Uterus (tissue), 2 donors: ENCODE data around the gene MRAP.

Source experiments
- POLR2A ChIP-seq, 2 donors: fragments of 450-650 bp; IDR thresholded peaks; one replicate each; pipeline ENCODE4 v1.6.1; 2016; ENCODE audit warnings: antibody characterized with exemption in 2 of 2, mild to moderate bottlenecking in 1 of 2, moderate library complexity in 1 of 2
- TF ChIP-seq, protein P1 (sequence below), 4 experiments: fragments of 200-600 bp in 2 of 4; fragments of 450-650 bp in 2 of 4; sonication (generic) in 2 of 4; IDR thresholded peaks; one replicate each; pipeline ENCODE4 v1.5.1; 2016 to 2019; ENCODE audit warnings: antibody characterized with exemption in 4 of 4, mild to moderate bottlenecking in 2 of 4, moderate library complexity in 1 of 4

DNA sequence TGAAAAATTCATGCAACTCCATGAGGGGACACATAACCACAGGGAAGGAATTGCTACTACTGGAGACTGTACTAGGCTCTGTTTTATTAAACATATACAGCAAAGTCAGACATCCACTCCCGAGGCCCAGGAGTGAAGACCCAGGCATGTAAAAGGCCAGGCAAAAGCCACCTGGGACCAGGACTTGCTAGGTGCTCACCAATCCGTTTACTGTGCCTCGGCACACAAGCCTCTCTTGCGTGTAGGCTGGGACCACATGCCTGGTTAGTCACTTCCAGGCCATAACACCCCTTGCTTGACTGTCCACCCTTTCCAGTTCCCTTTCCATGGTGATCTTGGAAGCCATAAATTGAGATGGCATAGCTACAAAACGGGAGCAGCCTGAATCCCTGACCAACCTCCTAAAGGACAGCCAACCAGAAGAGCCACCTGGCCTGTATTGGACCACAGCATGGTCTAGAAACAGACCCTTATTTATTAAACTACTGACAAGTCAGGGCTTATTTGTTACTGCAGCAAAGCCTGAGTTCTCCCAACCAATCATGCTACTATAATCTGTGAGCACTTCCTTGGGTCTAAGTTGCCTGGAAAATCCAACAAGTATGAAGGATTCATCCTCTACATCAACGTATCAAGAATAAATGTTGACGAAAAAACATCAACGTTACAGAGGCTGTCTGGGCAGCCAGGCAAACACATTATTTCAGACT is 54.5 kb downstream of the MRAP start:
- TF ChIP-seq, protein P1, sequence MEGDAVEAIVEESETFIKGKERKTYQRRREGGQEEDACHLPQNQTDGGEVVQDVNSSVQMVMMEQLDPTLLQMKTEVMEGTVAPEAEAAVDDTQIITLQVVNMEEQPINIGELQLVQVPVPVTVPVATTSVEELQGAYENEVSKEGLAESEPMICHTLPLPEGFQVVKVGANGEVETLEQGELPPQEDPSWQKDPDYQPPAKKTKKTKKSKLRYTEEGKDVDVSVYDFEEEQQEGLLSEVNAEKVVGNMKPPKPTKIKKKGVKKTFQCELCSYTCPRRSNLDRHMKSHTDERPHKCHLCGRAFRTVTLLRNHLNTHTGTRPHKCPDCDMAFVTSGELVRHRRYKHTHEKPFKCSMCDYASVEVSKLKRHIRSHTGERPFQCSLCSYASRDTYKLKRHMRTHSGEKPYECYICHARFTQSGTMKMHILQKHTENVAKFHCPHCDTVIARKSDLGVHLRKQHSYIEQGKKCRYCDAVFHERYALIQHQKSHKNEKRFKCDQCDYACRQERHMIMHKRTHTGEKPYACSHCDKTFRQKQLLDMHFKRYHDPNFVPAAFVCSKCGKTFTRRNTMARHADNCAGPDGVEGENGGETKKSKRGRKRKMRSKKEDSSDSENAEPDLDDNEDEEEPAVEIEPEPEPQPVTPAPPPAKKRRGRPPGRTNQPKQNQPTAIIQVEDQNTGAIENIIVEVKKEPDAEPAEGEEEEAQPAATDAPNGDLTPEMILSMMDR (IDR thresholded peaks at IDR 0.05) = no peak
- TF ChIP-seq POLR2A (IDR thresholded peaks at IDR 0.05) = no peak
